Testis (tissue), 2 donors: Measurements from ENCODE around the gene HES1.

ENCODE experiments used
- CTCF ChIP-seq, 3 experiments: fragments of 450-650 bp in 2 of 3; fragments of 200-600 bp in 1 of 3; sonication (generic) in 1 of 3; IDR thresholded peaks; one replicate each; pipeline ENCODE4 v1.5.1; 2016 to 2019; ENCODE audit warnings: antibody characterized with exemption in 3 of 3, mild to moderate bottlenecking in 2 of 3, moderate library complexity in 1 of 3
- POLR2A ChIP-seq: fragments of 450-650 bp; IDR thresholded peaks from one replicate; pipeline ENCODE4 v1.6.1; 2017; ENCODE audit warnings: antibody characterized with exemption, mild to moderate bottlenecking, moderate library complexity

- TF ChIP-seq CTCF (IDR thresholded peaks at IDR 0.05) (no peak), POLR2A (no peak)
Measured at GRCh38 chr3:194118920-194119319, 17.0 kb upstream of the HES1 start.
